Breast epithelium (tissue), 3 donors: ENCODE measurements around the gene METTL6.

Experiments
- POLR2AphosphoS5 ChIP-seq, 3 donors: sonication (generic); formaldehyde crosslinking; IDR thresholded peaks; one replicate each; pipeline ENCODE4 v1.6.1; 2017; ENCODE audit warnings: antibody characterized with exemption in 3 of 3
- TF ChIP-seq, protein P1 (sequence below), 3 donors: fragments of 450-650 bp; IDR thresholded peaks; one replicate each; pipeline ENCODE4 v1.5.1; 2016 to 2017; ENCODE audit warnings: antibody characterized with exemption in 3 of 3, mild to moderate bottlenecking in 3 of 3, moderate library complexity in 3 of 3

DNA sequence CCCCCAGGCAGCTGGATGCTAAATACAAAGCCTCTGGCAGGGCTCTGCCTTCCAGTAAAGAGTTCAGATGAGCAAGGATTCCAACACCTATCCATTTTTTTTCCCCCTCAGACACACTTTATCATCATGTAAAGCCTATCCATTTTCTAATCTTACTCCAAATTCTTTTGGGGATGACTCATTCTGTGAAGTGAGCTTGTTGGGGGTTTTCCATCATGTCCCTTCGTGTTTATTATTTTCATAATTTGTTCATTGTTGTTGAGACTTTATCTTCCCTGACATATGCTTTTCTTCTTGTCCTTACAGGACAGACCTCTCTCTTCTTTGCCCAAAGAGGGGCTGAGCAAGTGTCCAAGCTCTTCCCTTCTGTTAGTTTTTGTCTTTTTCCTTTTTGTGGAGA is 60.3 kb downstream of the METTL6 start:
- TF ChIP-seq, protein P1, sequence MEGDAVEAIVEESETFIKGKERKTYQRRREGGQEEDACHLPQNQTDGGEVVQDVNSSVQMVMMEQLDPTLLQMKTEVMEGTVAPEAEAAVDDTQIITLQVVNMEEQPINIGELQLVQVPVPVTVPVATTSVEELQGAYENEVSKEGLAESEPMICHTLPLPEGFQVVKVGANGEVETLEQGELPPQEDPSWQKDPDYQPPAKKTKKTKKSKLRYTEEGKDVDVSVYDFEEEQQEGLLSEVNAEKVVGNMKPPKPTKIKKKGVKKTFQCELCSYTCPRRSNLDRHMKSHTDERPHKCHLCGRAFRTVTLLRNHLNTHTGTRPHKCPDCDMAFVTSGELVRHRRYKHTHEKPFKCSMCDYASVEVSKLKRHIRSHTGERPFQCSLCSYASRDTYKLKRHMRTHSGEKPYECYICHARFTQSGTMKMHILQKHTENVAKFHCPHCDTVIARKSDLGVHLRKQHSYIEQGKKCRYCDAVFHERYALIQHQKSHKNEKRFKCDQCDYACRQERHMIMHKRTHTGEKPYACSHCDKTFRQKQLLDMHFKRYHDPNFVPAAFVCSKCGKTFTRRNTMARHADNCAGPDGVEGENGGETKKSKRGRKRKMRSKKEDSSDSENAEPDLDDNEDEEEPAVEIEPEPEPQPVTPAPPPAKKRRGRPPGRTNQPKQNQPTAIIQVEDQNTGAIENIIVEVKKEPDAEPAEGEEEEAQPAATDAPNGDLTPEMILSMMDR (IDR thresholded peaks at IDR 0.05) = no peak
- TF ChIP-seq POLR2AphosphoS5 (IDR thresholded peaks at IDR 0.05) = no peak
